ENCODE results near the gene MPZL2. TPM values are rescaled to one million over a fixed set of nuclear protein-coding genes. Genes with fewer than 3 reads are reported as not detected.

Gene MPZL2
- total RNA-seq, 1 experiment from 2014 or later = 1.2 TPM

DNA sequence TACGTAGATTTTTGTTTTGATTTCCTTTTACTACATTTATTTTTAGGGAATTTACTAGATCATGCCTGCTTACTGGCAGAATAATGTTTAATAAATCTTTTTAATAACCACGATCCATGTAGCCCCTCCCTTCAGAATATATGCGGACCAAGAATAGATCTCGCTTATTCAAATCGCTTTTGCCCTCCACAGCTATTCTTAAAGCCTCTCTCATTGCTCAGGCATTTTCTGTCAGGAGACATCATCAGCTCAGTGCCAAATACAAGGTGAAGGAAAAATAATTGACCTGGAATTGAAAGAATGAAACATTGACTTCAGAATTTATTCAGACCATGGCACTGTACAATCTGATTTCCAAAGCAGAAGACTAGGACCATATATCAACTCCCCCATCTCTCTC is 29.3 kb downstream of the MPZL2 start:
- Mint-ChIP-seq H3K9me3 (no peaks in the 10 kb centered on the region), H3K36me3 (no peaks in the 10 kb centered on the region), H3K4me3 (no peak overlapping the region), H3K27ac (no peak overlapping the region), H3K4me1 (peaks cover 7% of the 10 kb centered on the region), H3K27me3 (ENCODE audit: low read depth) (peaks cover 8% of the 10 kb centered on the region)
- CTCF ChIA-PET = no interaction called here
- ATAC-seq (no peak), DNase-seq (ENCODE audit: low spot score) (no peak)
- POLR2A ChIA-PET = no interaction called here
- TF ChIP-seq ZNF396 (CRISPR knock-in tag; IDR thresholded peaks at IDR 0.05; ENCODE audit: borderline replicate concordance) = no peak
- no peak for TF ChIP-seq NFYB (CRISPR knock-in tag; conservative IDR thresholded peaks at IDR 0.05; ENCODE audit: low read depth)
- no peak for TF ChIP-seq HMGXB4 (CRISPR knock-in tag; IDR thresholded peaks at IDR 0.05)
- no peak for TF ChIP-seq EMX1 (CRISPR knock-in tag; IDR thresholded peaks at IDR 0.05)
- TF ChIP-seq ZNF671 (CRISPR knock-in tag; IDR thresholded peaks at IDR 0.05) = no peak
- TF ChIP-seq MXD4 (CRISPR knock-in tag; IDR thresholded peaks at IDR 0.05; ENCODE audit: borderline replicate concordance) = no peak
- TF ChIP-seq, protein P1, sequence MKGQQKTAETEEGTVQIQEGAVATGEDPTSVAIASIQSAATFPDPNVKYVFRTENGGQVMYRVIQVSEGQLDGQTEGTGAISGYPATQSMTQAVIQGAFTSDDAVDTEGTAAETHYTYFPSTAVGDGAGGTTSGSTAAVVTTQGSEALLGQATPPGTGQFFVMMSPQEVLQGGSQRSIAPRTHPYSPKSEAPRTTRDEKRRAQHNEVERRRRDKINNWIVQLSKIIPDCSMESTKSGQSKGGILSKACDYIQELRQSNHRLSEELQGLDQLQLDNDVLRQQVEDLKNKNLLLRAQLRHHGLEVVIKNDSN (CRISPR knock-in tag; IDR thresholded peaks at IDR 0.05) = no peak

GRCh38 chr11:118233850-118234249 is 30.2 kb downstream of the MPZL2 start:
- Mint-ChIP-seq H3K27me3 (ENCODE audit: low read depth) (peaks cover 8% of the 10 kb centered on the region), H3K9me3 (no peaks in the 10 kb centered on the region), H3K4me1 (peaks cover 5% of the 10 kb centered on the region), H3K36me3 (no peaks in the 10 kb centered on the region), H3K27ac (no peak overlapping the region), H3K4me3 (no peak overlapping the region)
- POLR2A ChIA-PET = no interaction called here
- TF ChIP-seq, protein P2, sequence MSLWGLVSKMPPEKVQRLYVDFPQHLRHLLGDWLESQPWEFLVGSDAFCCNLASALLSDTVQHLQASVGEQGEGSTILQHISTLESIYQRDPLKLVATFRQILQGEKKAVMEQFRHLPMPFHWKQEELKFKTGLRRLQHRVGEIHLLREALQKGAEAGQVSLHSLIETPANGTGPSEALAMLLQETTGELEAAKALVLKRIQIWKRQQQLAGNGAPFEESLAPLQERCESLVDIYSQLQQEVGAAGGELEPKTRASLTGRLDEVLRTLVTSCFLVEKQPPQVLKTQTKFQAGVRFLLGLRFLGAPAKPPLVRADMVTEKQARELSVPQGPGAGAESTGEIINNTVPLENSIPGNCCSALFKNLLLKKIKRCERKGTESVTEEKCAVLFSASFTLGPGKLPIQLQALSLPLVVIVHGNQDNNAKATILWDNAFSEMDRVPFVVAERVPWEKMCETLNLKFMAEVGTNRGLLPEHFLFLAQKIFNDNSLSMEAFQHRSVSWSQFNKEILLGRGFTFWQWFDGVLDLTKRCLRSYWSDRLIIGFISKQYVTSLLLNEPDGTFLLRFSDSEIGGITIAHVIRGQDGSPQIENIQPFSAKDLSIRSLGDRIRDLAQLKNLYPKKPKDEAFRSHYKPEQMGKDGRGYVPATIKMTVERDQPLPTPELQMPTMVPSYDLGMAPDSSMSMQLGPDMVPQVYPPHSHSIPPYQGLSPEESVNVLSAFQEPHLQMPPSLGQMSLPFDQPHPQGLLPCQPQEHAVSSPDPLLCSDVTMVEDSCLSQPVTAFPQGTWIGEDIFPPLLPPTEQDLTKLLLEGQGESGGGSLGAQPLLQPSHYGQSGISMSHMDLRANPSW (CRISPR knock-in tag; conservative IDR thresholded peaks at IDR 0.05; ENCODE audit: low read depth) = no peak
- TF ChIP-seq TEAD1 (CRISPR knock-in tag; IDR thresholded peaks at IDR 0.05) = no peak
- TF ChIP-seq IRF2 (CRISPR knock-in tag; IDR thresholded peaks at IDR 0.05; ENCODE audit: borderline replicate concordance, low read depth) = no peak
- TF ChIP-seq ZNF219 (CRISPR knock-in tag; IDR thresholded peaks at IDR 0.05; ENCODE audit: borderline replicate concordance) = no peak
- no peak for TF ChIP-seq ESRRA (CRISPR knock-in tag; IDR thresholded peaks at IDR 0.05; ENCODE audit: borderline replicate concordance)
- no peak for TF ChIP-seq HMGA2 (CRISPR knock-in tag; IDR thresholded peaks at IDR 0.05)
- no peak for TF ChIP-seq E2F5 (CRISPR knock-in tag; IDR thresholded peaks at IDR 0.05)
- no peak for TF ChIP-seq SP1 (CRISPR knock-in tag; conservative IDR thresholded peaks at IDR 0.05)
- TF ChIP-seq RELA (CRISPR knock-in tag; IDR thresholded peaks at IDR 0.05; ENCODE audit: borderline replicate concordance) = no peak
- no peak for TF ChIP-seq ZNF263 (CRISPR knock-in tag; IDR thresholded peaks at IDR 0.05; ENCODE audit: low read depth)
- TF ChIP-seq AFF4 (CRISPR knock-in tag; IDR thresholded peaks at IDR 0.05; ENCODE audit: borderline replicate concordance) = no peak
- TF ChIP-seq E2F1 (CRISPR knock-in tag; IDR thresholded peaks at IDR 0.05) = no peak
- TF ChIP-seq OVOL2 (CRISPR knock-in tag; IDR thresholded peaks at IDR 0.05; ENCODE audit: borderline replicate concordance) = no peak
- no peak for TF ChIP-seq TP53 (CRISPR knock-in tag; IDR thresholded peaks at IDR 0.05)
- no peak for TF ChIP-seq ATF1 (CRISPR knock-in tag; IDR thresholded peaks at IDR 0.05)
- CTCF ChIA-PET = no interaction called here
- no peak for ATAC-seq
- DNase-seq (ENCODE audit: low spot score) = no peak

Measured in WTC11 (cell line).